Skeletal muscle tissue (tissue), 4 donors: Measurements from ENCODE around the gene KRTAP1-5. TPM values are rescaled to one million over a fixed set of nuclear protein-coding genes. Genes with fewer than 3 reads are reported as not detected.
"Not testable (repeated sequence)": the region's sequence is repeated elsewhere in the genome, so short reads cannot be mapped to it uniquely, and the experiment has no call there.

Experiments
- H3K27ac ChIP-seq: one replicate; pipeline ENCODE4 v1.7.0; 2013; ENCODE audit warnings: mild to moderate bottlenecking, low read depth, low read length, inconsistent platforms
- H3K27me3 ChIP-seq, 3 donors: one replicate each; pipeline ENCODE4 v1.7.0; 2013; ENCODE audit warnings: low read length in 3 of 3; ENCODE audit not compliant: control insufficient read depth in 3 of 3, insufficient read depth in 3 of 3
- H3K36me3 ChIP-seq, 3 donors: one replicate each; pipeline ENCODE4 v1.7.0; 2013; ENCODE audit warnings: low read length in 3 of 3; ENCODE audit not compliant: control insufficient read depth in 3 of 3, insufficient read depth in 3 of 3
- H3K4me1 ChIP-seq, 3 donors: one replicate each; pipeline ENCODE4 v1.7.0; 2013; ENCODE audit warnings: low read length in 3 of 3, mild to moderate bottlenecking in 3 of 3; ENCODE audit not compliant: control insufficient read depth in 3 of 3, insufficient read depth in 3 of 3
- H3K4me3 ChIP-seq, 3 donors: one replicate each; pipeline ENCODE4 v1.7.0; 2013; ENCODE audit warnings: low read length in 3 of 3
- H3K9ac ChIP-seq, 3 donors: one replicate each; pipeline ENCODE4 v1.7.0; 2013; ENCODE audit warnings: low read length in 3 of 3, mild to moderate bottlenecking in 3 of 3, moderate library complexity in 2 of 3, low read depth in 1 of 3
- H3K9me3 ChIP-seq, 3 donors: one replicate each; pipeline ENCODE4 v1.7.0; 2013; ENCODE audit warnings: low read length in 3 of 3; ENCODE audit not compliant: control insufficient read depth in 3 of 3
- total RNA-seq: library from RNA; depleted of rRNA; stranded (reverse); fragments of >200 nt; gene quantifications from one replicate; pipeline ENCODE4 v1.2.3, GENCODE V29; 2014
- donor health status: Osteomylitis.

The KRTAP1-5 gene
- total RNA-seq: not detected

GRCh38 chr17:41026715-41027471, at the start of gene KRTAP1-5:
Gene KRTAP1-5 (minus strand): TSS chr17:41027208. CDS start chr17:41027155, 53 bp downstream.
- H3K9me3 ChIP-seq: no peaks in the 10 kb centered on the region
- no peak within 1 kb of the TSS for H3K9ac ChIP-seq
- no peak within 1 kb of the TSS for H3K27ac ChIP-seq
- H3K4me1 ChIP-seq: no peaks in the 10 kb centered on the region
- H3K4me3 ChIP-seq: no peak within 1 kb of the TSS
- H3K27me3 ChIP-seq: peaks cover 11 to 23% (median 18%) of the 10 kb centered on the region in 3 donors
- no peaks in the 10 kb centered on the region for H3K36me3 ChIP-seq

GRCh38 chr17:41076788-41077187, 49.8 kb upstream of the KRTAP1-5 start:
- Histone ChIP-seq H3K4me1 (no peaks in the 10 kb centered on the region), H3K4me3 (no peak overlapping the region), H3K27me3 (peaks cover 0 to 6% (median 6%) of the 10 kb centered on the region in 3 donors), H3K9me3 (no peaks in the 10 kb centered on the region), H3K36me3 (no peaks in the 10 kb centered on the region), H3K9ac (no peak overlapping the region), H3K27ac (no peak overlapping the region)

GRCh38 chr17:41073676-41074075, 46.7 kb upstream of the KRTAP1-5 start:
- Histone ChIP-seq H3K27ac (no peak overlapping the region), H3K36me3 (no peaks in the 10 kb centered on the region), H3K9me3 (no peaks in the 10 kb centered on the region), H3K4me1 (no peaks in the 10 kb centered on the region), H3K9ac (no peak overlapping the region), H3K27me3 (peaks cover 0 to 6% (median 6%) of the 10 kb centered on the region in 3 donors), H3K4me3 (no peak overlapping the region)

DNA sequence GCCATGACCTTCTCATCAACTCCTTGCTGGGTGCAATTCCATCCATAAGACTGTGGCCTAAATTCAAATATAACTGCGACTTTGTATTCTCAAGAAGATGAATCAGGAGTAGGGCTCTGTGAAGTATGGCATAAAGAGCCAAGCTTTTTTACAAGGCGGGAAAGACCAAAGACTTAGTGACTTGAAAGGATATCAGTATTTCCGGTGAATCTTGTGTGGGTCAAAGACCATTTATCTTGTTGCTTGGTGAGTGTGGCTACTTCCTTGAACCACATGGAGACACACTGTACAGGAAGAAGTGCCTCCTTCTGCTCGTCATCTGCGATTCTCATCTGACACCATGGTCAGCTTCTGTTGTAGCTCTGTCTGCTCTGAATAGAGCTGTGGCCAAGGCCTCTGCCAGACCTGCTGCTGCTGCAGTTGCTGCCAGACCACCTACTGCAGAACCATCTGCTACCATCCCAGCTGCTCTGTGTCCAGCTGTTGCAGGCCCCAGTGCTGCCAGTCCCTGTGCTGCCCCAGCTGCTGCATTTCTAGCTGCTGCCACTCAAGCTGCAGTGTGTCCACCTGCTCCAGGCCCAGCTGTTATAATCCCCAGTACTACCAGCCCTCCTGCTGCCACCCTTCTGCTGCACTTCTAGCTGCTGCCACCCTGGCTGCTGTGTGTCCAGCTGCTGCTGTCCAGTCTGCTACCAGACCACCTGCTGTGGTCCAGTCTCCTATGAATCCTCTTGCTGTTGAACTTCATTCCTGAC, 44.8 kb upstream of the KRTAP1-5 start:
- no peaks in the 10 kb centered on the region for H3K9me3 ChIP-seq
- H3K36me3 ChIP-seq: no peaks in the 10 kb centered on the region
- no peak overlapping the region for H3K4me3 ChIP-seq
- peaks cover 0 to 6% (median 6%) of the 10 kb centered on the region in 3 donors for H3K27me3 ChIP-seq
- H3K27ac ChIP-seq: no peak overlapping the region
- no peak overlapping the region for H3K9ac ChIP-seq
- H3K4me1 ChIP-seq: no peaks in the 10 kb centered on the region

GRCh38 chr17:41069031-41069430, 42.0 kb upstream of the KRTAP1-5 start:
- Histone ChIP-seq H3K9ac (no peak overlapping the region), H3K4me3 (no peak overlapping the region), H3K27ac (no peak overlapping the region), H3K36me3 (no peaks in the 10 kb centered on the region), H3K9me3 (no peaks in the 10 kb centered on the region), H3K27me3 (peaks cover 3 to 6% (median 3%) of the 10 kb centered on the region in 3 donors), H3K4me1 (no peaks in the 10 kb centered on the region)

DNA sequence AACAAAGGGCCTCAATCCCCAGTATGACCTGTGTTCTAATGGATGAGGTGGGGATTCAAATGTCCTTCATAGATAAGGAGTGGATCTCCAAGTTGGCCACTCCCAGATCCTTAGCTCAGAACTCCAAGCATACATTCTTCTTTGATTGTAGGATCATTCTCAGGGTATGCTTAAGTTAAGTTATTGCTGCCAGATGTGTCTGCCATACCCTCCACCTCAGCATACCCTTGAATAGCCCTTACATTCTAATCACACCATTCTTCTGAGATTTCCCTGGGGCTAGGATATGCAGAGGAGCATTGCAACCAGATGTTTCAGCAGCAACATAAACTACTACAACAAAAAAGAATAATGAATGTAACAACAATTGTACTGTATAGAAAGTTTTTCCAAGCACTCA, 40.3 kb upstream of the KRTAP1-5 start:
- Histone ChIP-seq H3K36me3 (no peaks in the 10 kb centered on the region), H3K4me1 (no peaks in the 10 kb centered on the region), H3K27me3 (peaks cover 6 to 9% (median 7%) of the 10 kb centered on the region in 3 donors), H3K4me3 (no peak overlapping the region), H3K9me3 (no peaks in the 10 kb centered on the region), H3K9ac (no peak overlapping the region), H3K27ac (no peak overlapping the region)

GRCh38 chr17:41065829-41066624, 39.0 kb upstream of the KRTAP1-5 start, which contains the start of gene KRTAP2-4:
Gene KRTAP2-4 (minus strand): TSS chr17:41065879. CDS start chr17:41065845, 34 bp downstream.
- Histone ChIP-seq H3K27me3 (peaks cover 3 to 9% (median 7%) of the 10 kb centered on the region in 3 donors), H3K4me3 (no peak within 1 kb of the TSS), H3K9me3 (no peaks in the 10 kb centered on the region), H3K36me3 (no peaks in the 10 kb centered on the region), H3K27ac (no peak within 1 kb of the TSS), H3K9ac (no peak within 1 kb of the TSS), H3K4me1 (no peaks in the 10 kb centered on the region)

DNA sequence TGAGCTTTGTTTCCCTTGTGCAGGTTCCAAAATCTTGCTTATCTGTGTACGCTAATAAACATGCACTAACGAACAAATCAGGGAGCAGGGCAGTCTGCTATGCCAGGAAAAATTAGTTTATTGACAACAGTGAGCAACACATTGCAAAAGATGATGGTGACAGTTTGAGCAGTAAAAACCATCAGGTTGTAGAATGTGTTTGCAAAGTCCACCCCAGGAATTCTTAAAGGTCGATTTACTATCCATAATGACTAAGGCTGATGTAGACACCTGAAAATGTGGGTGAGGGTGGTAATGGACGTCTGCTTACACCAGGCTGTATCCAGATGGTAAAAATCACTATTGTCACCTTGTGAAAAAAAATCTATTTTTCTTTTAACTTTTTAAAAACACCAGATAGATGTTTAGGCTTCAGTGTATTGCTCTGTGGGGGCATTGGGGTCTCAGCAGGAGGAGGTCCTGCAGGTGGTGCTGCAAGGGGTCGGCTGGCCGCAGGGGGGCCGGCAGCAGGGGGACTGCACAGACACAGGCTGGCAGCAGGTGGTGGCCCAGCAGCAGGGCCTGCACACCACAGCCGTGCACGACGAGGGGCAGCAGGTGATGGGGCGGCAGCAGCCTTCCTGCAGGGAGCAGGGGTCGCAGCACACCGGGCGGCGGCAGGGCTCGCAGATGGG, 38.1 kb upstream of the KRTAP1-5 start:
- H3K27ac ChIP-seq, H3K9ac ChIP-seq, H3K9me3 ChIP-seq, H3K4me1 ChIP-seq, H3K36me3 ChIP-seq, H3K4me3 ChIP-seq: not testable (repeated sequence)
- peaks cover 5 to 12% (median 9%) of the 10 kb centered on the region in 3 donors for H3K27me3 ChIP-seq

DNA sequence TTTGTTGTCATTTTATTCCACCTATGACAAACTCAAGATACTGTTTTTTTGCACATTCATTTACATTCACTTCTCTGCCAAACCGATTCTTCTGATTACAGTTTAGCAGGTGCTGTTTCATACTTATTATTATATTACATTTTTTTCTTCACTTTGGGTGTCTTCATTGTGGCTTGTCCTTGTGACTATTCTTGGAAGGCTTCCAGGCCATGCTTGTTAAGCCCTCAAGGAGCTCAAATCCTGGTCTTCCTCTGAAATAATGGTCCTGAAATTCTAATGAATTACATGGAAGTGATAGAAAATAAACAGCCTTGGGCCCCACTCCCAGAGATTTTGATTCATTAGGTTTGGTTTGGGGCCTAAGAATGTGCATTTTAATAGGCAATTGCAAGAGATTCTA, 37.3 kb upstream of the KRTAP1-5 start:
- Histone ChIP-seq H3K36me3 (no peaks in the 10 kb centered on the region), H3K27ac (no peak overlapping the region), H3K4me3 (no peak overlapping the region), H3K27me3 (peaks cover 10 to 18% (median 11%) of the 10 kb centered on the region in 3 donors), H3K9ac (no peak overlapping the region), H3K9me3 (no peaks in the 10 kb centered on the region), H3K4me1 (no peaks in the 10 kb centered on the region)
